Measurements from ENCODE around the gene GABPB1.
A peak's percentile ranks its signal among the peaks of the same experiment; 100 is the strongest.

The GABPB1 gene

GRCh38 chr15:50247819-50248655 is 107.0 kb downstream of the GABPB1 start:
- no peaks in the 10 kb centered on the region for H3K36me3 ChIP-seq (replicated peaks; ENCODE audit: insufficient read depth, low read length)
- H3K9me2 ChIP-seq (replicated peaks; ENCODE audit: insufficient read depth, low read length), result no peaks in the 10 kb centered on the region
- peak overlapping the region; percentile 1; the same call in 1 of the 2 replicates for H3K9ac ChIP-seq (ENCODE audit: low read length)
- H3K4me1 ChIP-seq (ENCODE audit: low read length), result peaks cover 14% of the 10 kb centered on the region
- TF ChIP-seq EZH2phosphoT487 (IDR thresholded peaks at IDR 0.05; ENCODE audit: low read length) (no peak), EZH2 (optimal IDR thresholded peaks at IDR 0.05; ENCODE audit: low read depth, low read length) (no peak), CTCF (IDR thresholded peaks at IDR 0.05; ENCODE audit: low read length) (no peak)
- H3F3A ChIP-seq (ENCODE audit: insufficient read depth, low read length), result no peaks in the 10 kb centered on the region
- no peaks in the 10 kb centered on the region for H3K79me2 ChIP-seq (ENCODE audit: low read length)
- H2AFZ ChIP-seq (ENCODE audit: low read length), result peak overlapping the region; percentile 60
- peak overlapping the region; percentile 31 for H3K27ac ChIP-seq (ENCODE audit: low read length)
- H4K20me1 ChIP-seq (ENCODE audit: insufficient read depth, low read length), result no peaks in the 10 kb centered on the region
- peak; percentile 80 for DNase-seq
- H3K4me3 ChIP-seq (ENCODE audit: low read length), result peak overlapping the region; percentile 29
- no peaks in the 10 kb centered on the region for H3K27me3 ChIP-seq (replicated peaks; ENCODE audit: insufficient read depth, low read length)
- H3K4me2 ChIP-seq (ENCODE audit: low read depth, low read length), result peak overlapping the region; percentile 44
- H3K9me3 ChIP-seq (replicated peaks; ENCODE audit: insufficient read depth, low read length), result no peaks in the 10 kb centered on the region

- Histone ChIP-seq H3K79me2 (ENCODE audit: low read length) (no peaks in the 10 kb centered on the region), H3K4me3 (ENCODE audit: low read length) (no peak overlapping the region), H3K9me3 (replicated peaks; ENCODE audit: insufficient read depth, low read length) (no peaks in the 10 kb centered on the region), H3F3A (ENCODE audit: insufficient read depth, low read length) (no peaks in the 10 kb centered on the region), H3K9ac (ENCODE audit: low read length) (no peak overlapping the region), H3K27ac (ENCODE audit: low read length) (no peak overlapping the region), H3K9me2 (replicated peaks; ENCODE audit: insufficient read depth, low read length) (no peaks in the 10 kb centered on the region), H2AFZ (ENCODE audit: low read length) (no peak overlapping the region), H3K4me2 (ENCODE audit: low read depth, low read length) (no peak overlapping the region), H3K36me3 (replicated peaks; ENCODE audit: insufficient read depth, low read length) (no peaks in the 10 kb centered on the region), H3K4me1 (ENCODE audit: low read length) (peaks cover 14% of the 10 kb centered on the region), H3K27me3 (replicated peaks; ENCODE audit: insufficient read depth, low read length) (no peaks in the 10 kb centered on the region), H4K20me1 (ENCODE audit: insufficient read depth, low read length) (no peaks in the 10 kb centered on the region)
- no peak for TF ChIP-seq EZH2 (optimal IDR thresholded peaks at IDR 0.05; ENCODE audit: low read depth, low read length)
- no peak for TF ChIP-seq CTCF (IDR thresholded peaks at IDR 0.05; ENCODE audit: low read length)
- no peak for TF ChIP-seq EZH2phosphoT487 (IDR thresholded peaks at IDR 0.05; ENCODE audit: low read length)
- DNase-seq, result no peak
These were observed 108.4 kb downstream of the GABPB1 start for GRCh38 chr15:50246631-50247030.

- Histone ChIP-seq H3K79me2 (ENCODE audit: low read length) (no peaks in the 10 kb centered on the region), H3K27ac (ENCODE audit: low read length) (no peak overlapping the region), H3K4me2 (ENCODE audit: low read depth, low read length) (no peak overlapping the region), H2AFZ (ENCODE audit: low read length) (no peak overlapping the region), H3K9ac (ENCODE audit: low read length) (no peak overlapping the region), H3F3A (ENCODE audit: insufficient read depth, low read length) (no peaks in the 10 kb centered on the region), H3K4me3 (ENCODE audit: low read length) (no peak overlapping the region), H3K27me3 (replicated peaks; ENCODE audit: insufficient read depth, low read length) (no peaks in the 10 kb centered on the region), H3K4me1 (ENCODE audit: low read length) (peaks cover 14% of the 10 kb centered on the region), H3K9me3 (replicated peaks; ENCODE audit: insufficient read depth, low read length) (no peaks in the 10 kb centered on the region), H4K20me1 (ENCODE audit: insufficient read depth, low read length) (no peaks in the 10 kb centered on the region), H3K36me3 (replicated peaks; ENCODE audit: insufficient read depth, low read length) (no peaks in the 10 kb centered on the region), H3K9me2 (replicated peaks; ENCODE audit: insufficient read depth, low read length) (no peaks in the 10 kb centered on the region)
- no peak for TF ChIP-seq EZH2phosphoT487 (IDR thresholded peaks at IDR 0.05; ENCODE audit: low read length)
- TF ChIP-seq EZH2 (optimal IDR thresholded peaks at IDR 0.05; ENCODE audit: low read depth, low read length), result no peak
- TF ChIP-seq CTCF (IDR thresholded peaks at IDR 0.05; ENCODE audit: low read length), result no peak
- no peak for DNase-seq
These were observed 109.9 kb downstream of the GABPB1 start for GRCh38 chr15:50244959-50245624.
